ENCODE data around the gene DEGS1.

Gene DEGS1

GRCh38 chr1:224182866-224183590 is at the start of gene DEGS1:
Gene DEGS1, plus strand, starts transcription at chr1:224183240. Its CDS starts 97 bp downstream, at chr1:224183337.
- peak; percentile 80 for DNase-seq (ENCODE audit: low read depth)

- no peak for DNase-seq (ENCODE audit: low read depth)
Observed at GRCh38 chr1:224133741-224134299, 49.2 kb upstream of the DEGS1 start.

GRCh38 chr1:224137518-224137917 is 45.5 kb upstream of the DEGS1 start:
- no peak for DNase-seq (ENCODE audit: low read depth)

- no peak for DNase-seq (ENCODE audit: low read depth)
Observed at GRCh38 chr1:224138198-224138597, 44.8 kb upstream of the DEGS1 start.

- no peak for DNase-seq (ENCODE audit: low read depth)
Observed at GRCh38 chr1:224141693-224142092, 41.3 kb upstream of the DEGS1 start.

- no peak for DNase-seq (ENCODE audit: low read depth)
Observed at GRCh38 chr1:224149709-224150108, 33.3 kb upstream of the DEGS1 start.

- no peak for DNase-seq (ENCODE audit: low read depth)
Observed at GRCh38 chr1:224151117-224151516, 31.9 kb upstream of the DEGS1 start.

- no peak for DNase-seq (ENCODE audit: low read depth)
Observed at GRCh38 chr1:224157316-224157715, 25.7 kb upstream of the DEGS1 start.

- no peak for DNase-seq (ENCODE audit: low read depth)
Observed at GRCh38 chr1:224159541-224159940, 23.5 kb upstream of the DEGS1 start.

- no peak for DNase-seq (ENCODE audit: low read depth)
Observed at GRCh38 chr1:224160171-224160682, 22.8 kb upstream of the DEGS1 start.

GRCh38 chr1:224162768-224163167 is 20.3 kb upstream of the DEGS1 start:
- no peak for DNase-seq (ENCODE audit: low read depth)

- no peak for DNase-seq (ENCODE audit: low read depth)
Observed at GRCh38 chr1:224163311-224163710, 19.7 kb upstream of the DEGS1 start.

- DNase-seq (ENCODE audit: low read depth) = no peak
Observed at GRCh38 chr1:224168859-224169380, 14.1 kb upstream of the DEGS1 start.

- no peak for DNase-seq (ENCODE audit: low read depth)
Observed at GRCh38 chr1:224169718-224170270, 13.2 kb upstream of the DEGS1 start.

- DNase-seq (ENCODE audit: low read depth) = no peak
Observed at GRCh38 chr1:224170343-224170742, 12.7 kb upstream of the DEGS1 start.

GRCh38 chr1:224170748-224171478 is 12.1 kb upstream of the DEGS1 start:
- no peak for DNase-seq (ENCODE audit: low read depth)

GRCh38 chr1:224172229-224172628 is 10.8 kb upstream of the DEGS1 start:
- DNase-seq (ENCODE audit: low read depth) = no peak

GRCh38 chr1:224173523-224173922 is 9.5 kb upstream of the DEGS1 start:
- DNase-seq (ENCODE audit: low read depth) = no peak

- DNase-seq (ENCODE audit: low read depth) = no peak
Observed at GRCh38 chr1:224175617-224176016, 7.4 kb upstream of the DEGS1 start.

GRCh38 chr1:224177356-224177999 is 5.6 kb upstream of the DEGS1 start:
- no peak for DNase-seq (ENCODE audit: low read depth)

GRCh38 chr1:224178894-224179293 is 4.1 kb upstream of the DEGS1 start:
- DNase-seq (ENCODE audit: low read depth) = no peak
